Retinal pigment epithelial cell (primary cell): ENCODE measurements around the gene ARL5A.

Source experiments
- DNase-seq: peaks from one replicate; pipeline ENCODE4 v3.0.0-alpha.2; 2010; ENCODE audit warnings: low read depth
- H3K4me3 ChIP-seq: 2 replicates; pipeline ENCODE4 v1.5.1; 2011; ENCODE audit warnings: mild to moderate bottlenecking, low read length, control low read depth, moderate library complexity
- CTCF ChIP-seq: conservative IDR thresholded peaks from 2 replicates; pipeline ENCODE4 v1.5.1; 2011; ENCODE audit warnings: low read depth, low read length, control low read depth, inconsistent platforms

The ARL5A gene

GRCh38 chr2:151760139-151760650 lies 68.0 kb downstream of the ARL5A start:
- H3K4me3 ChIP-seq, result no peak overlapping the region
- DNase-seq, result peak; percentile 28
- TF ChIP-seq CTCF, result no peak

GRCh38 chr2:151758744-151759143 lies 69.5 kb downstream of the ARL5A start:
- H3K4me3 ChIP-seq, result no peak overlapping the region
- no peak for DNase-seq
- TF ChIP-seq CTCF, result no peak

- no peak for TF ChIP-seq CTCF
- H3K4me3 ChIP-seq, result no peak overlapping the region
- DNase-seq, result no peak
These were observed 70.4 kb downstream of the ARL5A start for GRCh38 chr2:151757861-151758260.

GRCh38 chr2:151756820-151757219 lies 71.4 kb downstream of the ARL5A start:
- H3K4me3 ChIP-seq, result no peak overlapping the region
- DNase-seq, result no peak
- no peak for TF ChIP-seq CTCF

GRCh38 chr2:151754253-151754897 lies 73.8 kb downstream of the ARL5A start:
- no peak overlapping the region for H3K4me3 ChIP-seq
- no peak for TF ChIP-seq CTCF

GRCh38 chr2:151753540-151753939 lies 74.7 kb downstream of the ARL5A start:
- H3K4me3 ChIP-seq, result no peak overlapping the region
- no peak for DNase-seq
- no peak for TF ChIP-seq CTCF

More at GRCh38 chr2:151754253-151754897, 73.8 kb downstream of the ARL5A start:
- no peak for DNase-seq
